Pulmonary artery endothelial cell (primary cell): ENCODE results near the gene ODF4. TPM values are rescaled to one million over a fixed set of nuclear protein-coding genes. Genes with fewer than 3 reads are reported as not detected.
A peak's percentile ranks its signal among the peaks of the same experiment; 100 is the strongest.
"Not testable (repeated sequence)": the region's sequence is repeated elsewhere in the genome, so short reads cannot be mapped to it uniquely, and the experiment has no call there.

Experiments
- DNase-seq: peaks from one replicate; pipeline ENCODE4 v3.0.0-alpha.2; 2011; ENCODE audit warnings: low read depth, low spot score
- total RNA-seq: library from RNA; depleted of rRNA; stranded (reverse); fragments of >200 nt; gene quantifications from 2 replicates; pipeline ENCODE4 v1.2.3, GENCODE V29; 2014

The ODF4 gene
- total RNA-seq, 1 donor from 2014 or later: not detected

GRCh38 chr17:8324923-8325322 is 14.7 kb upstream of the ODF4 start:
- no peak for DNase-seq

GRCh38 chr17:8326511-8327302 is 12.9 kb upstream of the ODF4 start:
- DNase-seq: no peak

- no peak for DNase-seq
Observed at GRCh38 chr17:8327303-8327649, 12.4 kb upstream of the ODF4 start.

GRCh38 chr17:8332128-8332527 is 7.5 kb upstream of the ODF4 start:
- DNase-seq: no peak

GRCh38 chr17:8332688-8333087 is 7.0 kb upstream of the ODF4 start:
- no peak for DNase-seq

- no peak for DNase-seq
Observed at GRCh38 chr17:8333281-8333680, 6.4 kb upstream of the ODF4 start.

- DNase-seq: no peak
Observed at GRCh38 chr17:8337802-8338752, 1.6 kb upstream of the ODF4 start.

GRCh38 chr17:8338753-8339140 is 893 bp upstream of the ODF4 start:
- no peak for DNase-seq

GRCh38 chr17:8341456-8341855 is 1.8 kb downstream of the ODF4 start:
- no peak for DNase-seq

GRCh38 chr17:8345052-8345690 is 5.5 kb downstream of the ODF4 start:
- no peak for DNase-seq

GRCh38 chr17:8345951-8346665 is 6.5 kb downstream of the ODF4 start:
- no peak for DNase-seq

- DNase-seq: not testable (repeated sequence)
Observed at GRCh38 chr17:8347001-8347400, 7.4 kb downstream of the ODF4 start.

GRCh38 chr17:8350339-8350738 is 10.7 kb downstream of the ODF4 start:
- no peak for DNase-seq

- no peak for DNase-seq
Observed at GRCh38 chr17:8353736-8354135, 14.1 kb downstream of the ODF4 start.

- no peak for DNase-seq
Observed at GRCh38 chr17:8354236-8354635, 14.6 kb downstream of the ODF4 start.

- DNase-seq: no peak
Observed at GRCh38 chr17:8357910-8358309, 18.3 kb downstream of the ODF4 start.

GRCh38 chr17:8359769-8360168 is 20.1 kb downstream of the ODF4 start:
- peak; percentile 86 for DNase-seq

- DNase-seq: peak; percentile 73
Observed at GRCh38 chr17:8360260-8360659, 20.6 kb downstream of the ODF4 start.

- no peak for DNase-seq
Observed at GRCh38 chr17:8360751-8361150, 21.1 kb downstream of the ODF4 start.

- no peak for DNase-seq
Observed at GRCh38 chr17:8362651-8363332, 23.2 kb downstream of the ODF4 start.

- DNase-seq: no peak
Observed at GRCh38 chr17:8365143-8365542, 25.5 kb downstream of the ODF4 start.
